Activated CD8-positive, alpha-beta memory T cell treated with anti-CD3 and anti-CD28 coated beads, Interleukin-2, amount 50 U/mL, for 4 hours (primary cell): ENCODE results near the gene IFNA10.
"Not testable (repeated sequence)": the region's sequence is repeated elsewhere in the genome, so short reads cannot be mapped to it uniquely, and the experiment has no call there.

ENCODE experiments used
- DNase-seq: peaks from one replicate; pipeline ENCODE4 v3.0.0-alpha.2; 2020

Gene IFNA10

GRCh38 chr9:21187487-21187886, 19.5 kb downstream of the IFNA10 start, which contains the start of gene IFNA4:
IFNA4 (minus strand) TSS chr9:21187587; CDS start chr9:21187531, 56 bp downstream.
- DNase-seq, result not testable (repeated sequence)

- DNase-seq, result not testable (repeated sequence)
Measured at GRCh38 chr9:21182810-21183736, 23.9 kb downstream of the IFNA10 start.

GRCh38 chr9:21174671-21175070, 32.3 kb downstream of the IFNA10 start:
- no peak for DNase-seq

GRCh38 chr9:21172156-21172555, 34.8 kb downstream of the IFNA10 start:
- no peak for DNase-seq

GRCh38 chr9:21171351-21171750, 35.6 kb downstream of the IFNA10 start:
- no peak for DNase-seq

- not testable (repeated sequence) for DNase-seq
Measured at GRCh38 chr9:21166560-21166959, 40.4 kb downstream of the IFNA10 start, which contains the start of gene IFNA21. IFNA21 (minus strand) TSS chr9:21166660; CDS start chr9:21166612, 48 bp downstream.

GRCh38 chr9:21165516-21165915, 41.4 kb downstream of the IFNA10 start:
- DNase-seq, result no peak

- DNase-seq, result no peak
Measured at GRCh38 chr9:21160178-21160577, 46.8 kb downstream of the IFNA10 start.
